GM21367 (cell line): ENCODE results near the gene PKLR.
"Not testable (repeated sequence)": the region's sequence is repeated elsewhere in the genome, so short reads cannot be mapped to it uniquely, and the experiment has no call there.

ENCODE experiments used
- ATAC-seq: cut with Tn5 transposase; IDR thresholded peaks from one replicate; pipeline ENCODE4 v1.9.1; 2021; ENCODE audit not compliant: unreplicated experiment

PKLR gene

GRCh38 chr1:155256058-155256852 is 45.0 kb downstream of the PKLR start:
- no peak for ATAC-seq

- ATAC-seq, result no peak
These were observed 45.8 kb downstream of the PKLR start, which contains the start of gene ENTREP3 for GRCh38 chr1:155255243-155256007. Gene ENTREP3 (minus strand): TSS chr1:155255483. CDS start chr1:155254877, 606 bp downstream.

GRCh38 chr1:155254714-155255242 is 46.5 kb downstream of the PKLR start:
- no peak for ATAC-seq

GRCh38 chr1:155254228-155254713 is 47.0 kb downstream of the PKLR start:
- no peak for ATAC-seq

- ATAC-seq, result no peak
These were observed 47.4 kb downstream of the PKLR start for GRCh38 chr1:155253797-155254196.

GRCh38 chr1:155253208-155253607 is 48.0 kb downstream of the PKLR start:
- no peak for ATAC-seq

- no peak for ATAC-seq
These were observed 49.7 kb downstream of the PKLR start for GRCh38 chr1:155251566-155251965.

- peak; percentile 69 for ATAC-seq
These were observed 50.4 kb downstream of the PKLR start for GRCh38 chr1:155250633-155251449.

GRCh38 chr1:155250246-155250632 is 51.0 kb downstream of the PKLR start:
- no peak for ATAC-seq

GRCh38 chr1:155247667-155248553 is 53.3 kb downstream of the PKLR start:
- no peak for ATAC-seq

- ATAC-seq, result not testable (repeated sequence)
These were observed 54.4 kb downstream of the PKLR start for GRCh38 chr1:155246796-155247195.

GRCh38 chr1:155245163-155245524 is 56.1 kb downstream of the PKLR start:
- no peak for ATAC-seq

GRCh38 chr1:155244368-155245162 is 56.7 kb downstream of the PKLR start:
- peak; percentile 69 for ATAC-seq

- no peak for ATAC-seq
These were observed 58.4 kb downstream of the PKLR start for GRCh38 chr1:155242805-155243358.

- ATAC-seq, result no peak
These were observed 59.4 kb downstream of the PKLR start for GRCh38 chr1:155241841-155242264.

- no peak for ATAC-seq
These were observed 60.1 kb downstream of the PKLR start for GRCh38 chr1:155241069-155241679.
